Muscle of back (tissue), 11 donors: ENCODE data around the gene TP63. TPM values are rescaled to one million over a fixed set of nuclear protein-coding genes. Genes with fewer than 3 reads are reported as not detected.
A peak's percentile ranks its signal among the peaks of the same experiment; 100 is the strongest.

Experiments used
- DNase-seq, 3 donors: peaks; one replicate each; pipeline versions ENCODE4 v3.0.0 to v3.0.0-alpha.2; 2013
- polyA plus RNA-seq, 10 donors: library from polyadenylated mRNA; unstranded; fragments of 120-200 nt; gene quantifications; one replicate each; pipeline ENCODE4 v1.2.1, GENCODE V29; 2013; ENCODE audit not compliant: insufficient read length in 10 of 10

Gene TP63
- polyA plus RNA-seq, 10 donors, result 7.2 to 43.6 (median 14.8) TPM

DNA sequence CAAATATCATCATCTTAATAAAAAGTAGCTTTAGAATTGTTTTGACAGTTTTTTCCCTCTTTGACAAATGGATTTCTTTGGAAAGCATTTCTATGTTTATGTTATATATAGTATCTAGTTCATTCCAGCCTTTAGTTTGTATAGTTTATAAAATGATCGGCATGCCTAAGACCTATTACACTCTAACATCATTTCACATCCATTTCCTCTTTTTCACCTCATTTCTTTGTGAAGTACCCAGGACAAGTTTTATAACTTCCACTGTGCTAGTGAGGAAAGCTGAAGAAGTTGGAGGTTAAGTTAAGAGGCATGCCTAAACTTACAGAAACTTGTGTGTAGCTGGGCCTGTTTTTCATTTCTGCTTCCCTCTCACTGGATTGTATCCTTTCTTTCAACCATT lies 178.4 kb downstream of the TP63 start:
- no peak for DNase-seq

DNA sequence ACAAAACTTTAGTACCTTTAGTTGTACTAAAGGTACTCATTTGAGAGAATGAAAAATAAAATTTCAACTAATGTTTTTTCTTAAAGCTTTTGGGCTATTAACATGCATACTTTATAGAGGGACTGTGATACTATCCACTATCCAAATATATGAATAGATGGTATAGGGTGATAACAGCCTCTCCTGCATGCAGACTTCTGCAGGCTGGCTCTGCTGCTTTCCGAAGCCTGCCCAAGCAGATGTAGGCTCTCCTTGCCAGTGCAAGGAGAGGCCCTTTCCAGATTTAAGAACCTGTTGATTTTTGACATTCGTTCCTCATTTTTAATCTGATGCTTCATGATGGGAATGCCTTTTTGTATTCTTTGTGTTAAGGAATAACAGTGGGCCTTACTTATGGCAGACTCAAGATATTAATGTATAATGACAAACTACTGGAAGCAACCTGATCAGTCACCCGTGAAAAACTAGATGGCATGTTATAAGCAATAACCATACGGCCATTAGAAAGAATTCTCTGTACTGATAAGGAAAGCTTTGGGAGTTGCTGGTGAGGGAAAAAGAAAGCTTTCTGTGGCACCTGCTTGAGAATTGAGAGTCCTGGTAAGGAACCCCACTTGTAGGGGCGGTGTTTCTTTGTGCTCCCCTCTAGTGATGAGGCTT lies 181.7 kb downstream of the TP63 start:
- no peak for DNase-seq

DNA sequence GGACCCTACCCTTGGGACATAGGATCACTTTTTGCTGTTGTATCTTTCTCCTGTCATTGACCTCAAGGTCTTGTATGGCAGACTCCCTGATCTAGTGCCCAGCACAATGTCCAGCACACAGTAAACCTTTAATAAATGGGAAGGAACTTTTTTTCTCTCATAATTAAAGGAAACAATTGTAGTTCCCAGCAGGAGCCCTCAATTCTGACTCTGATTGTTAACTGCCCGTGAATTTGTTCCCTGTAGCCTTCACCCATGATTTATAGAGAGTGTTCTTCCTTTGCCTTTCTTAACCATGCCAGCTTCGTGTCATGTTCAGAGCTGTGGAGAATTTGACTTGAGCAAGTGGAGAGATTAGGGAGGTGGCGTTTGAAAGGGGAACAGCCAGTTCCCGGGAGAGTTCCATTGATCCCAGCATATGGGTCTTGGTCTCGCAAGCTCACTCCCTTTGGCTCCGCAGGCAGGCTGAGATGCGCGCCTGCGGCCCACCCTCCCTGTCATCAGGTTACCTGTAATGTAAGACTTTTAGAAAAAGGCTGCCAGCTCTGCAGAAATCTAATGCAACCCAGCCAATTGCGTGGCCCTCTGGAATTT lies 182.6 kb downstream of the TP63 start:
- no peak for DNase-seq

DNA sequence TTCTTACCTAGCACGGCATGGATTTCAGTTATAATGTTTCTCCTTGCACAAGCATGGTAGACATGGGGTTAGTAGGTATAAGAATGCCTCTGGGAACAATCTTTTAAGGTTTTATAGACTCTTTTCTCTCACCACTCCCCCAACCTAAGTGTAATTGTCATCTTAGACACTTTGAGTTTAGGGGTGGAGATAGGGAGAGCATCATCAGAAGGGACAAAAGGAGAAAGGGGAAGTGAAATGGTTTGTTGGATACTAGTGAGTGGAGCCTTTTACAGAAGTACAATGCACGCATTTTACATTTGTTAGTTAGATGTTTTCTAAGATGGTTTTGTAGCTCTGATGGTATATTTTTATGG lies 189.2 kb downstream of the TP63 start:
- no peak for DNase-seq

DNA sequence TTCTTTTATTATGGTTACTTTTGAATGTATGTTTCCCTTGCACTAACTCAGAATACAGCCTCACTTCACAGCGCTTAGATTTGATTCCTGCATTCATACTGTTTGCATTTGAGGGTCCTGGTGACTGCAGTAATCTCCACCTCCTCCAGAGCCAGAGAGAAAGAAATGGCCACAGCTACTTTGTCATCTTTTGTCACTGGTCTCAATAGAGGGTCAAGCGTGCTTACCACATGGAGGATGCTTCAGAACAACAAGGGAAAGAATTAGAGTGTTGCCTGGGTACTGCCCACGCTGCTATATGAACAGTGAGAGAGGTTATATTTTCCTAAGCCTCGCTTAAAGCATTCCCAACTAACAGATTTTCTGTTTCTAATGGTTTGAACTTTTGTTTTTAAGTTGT lies 190.1 kb downstream of the TP63 start:
- no peak for DNase-seq

DNA sequence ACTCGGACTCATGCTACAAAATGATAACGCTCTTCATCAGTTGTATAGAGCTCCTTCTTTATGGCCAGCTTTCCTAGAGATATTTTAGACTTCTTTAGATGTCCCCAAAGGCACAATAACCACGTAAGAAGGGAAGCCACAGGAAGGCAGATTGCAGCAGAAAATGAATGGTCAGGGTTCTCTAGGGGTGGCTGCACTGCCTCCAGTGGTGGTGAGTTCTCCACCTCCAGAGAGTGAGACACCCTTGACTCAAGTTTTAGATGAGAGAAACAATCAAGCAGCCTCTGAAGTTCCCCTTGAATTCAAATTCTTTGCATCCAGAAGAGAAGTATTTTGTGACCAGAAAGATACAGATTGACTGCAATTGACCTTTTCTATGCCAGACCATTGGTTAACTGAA lies 191.5 kb downstream of the TP63 start:
- DNase-seq, result no peak

DNA sequence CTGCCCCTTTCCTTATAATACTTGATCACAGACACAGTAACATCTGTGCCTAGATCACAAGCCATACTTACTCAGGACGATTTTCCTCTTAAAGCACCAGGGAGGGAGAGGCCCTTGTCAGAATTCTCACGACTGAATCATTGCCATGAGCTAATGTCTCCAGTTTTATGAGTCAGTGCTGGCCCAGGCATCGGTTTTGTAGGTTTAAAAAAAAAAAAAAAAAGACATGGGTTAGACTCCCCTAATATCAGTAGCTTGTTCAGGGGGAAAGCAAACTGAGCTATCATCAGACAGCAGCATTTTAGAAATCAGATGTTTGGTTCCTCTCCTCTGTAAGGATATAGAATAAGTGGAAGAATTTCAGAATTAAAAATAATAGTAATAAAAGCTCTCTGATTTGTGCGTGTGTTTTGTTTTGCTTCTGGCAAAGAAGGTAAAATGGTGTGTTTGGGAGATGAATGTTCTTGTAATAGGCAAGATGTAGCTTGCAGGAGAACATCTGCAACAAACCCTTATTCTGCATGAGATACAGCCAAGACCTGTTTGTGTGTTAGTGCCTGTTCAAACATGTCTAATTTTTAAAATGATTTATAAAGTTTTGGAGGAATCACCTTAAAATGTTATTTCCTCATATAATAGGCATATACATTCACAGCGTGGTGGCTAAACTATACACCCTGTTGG lies 193.6 kb downstream of the TP63 start:
- DNase-seq, result peak; percentile 62 to 78 (median 64)

DNA sequence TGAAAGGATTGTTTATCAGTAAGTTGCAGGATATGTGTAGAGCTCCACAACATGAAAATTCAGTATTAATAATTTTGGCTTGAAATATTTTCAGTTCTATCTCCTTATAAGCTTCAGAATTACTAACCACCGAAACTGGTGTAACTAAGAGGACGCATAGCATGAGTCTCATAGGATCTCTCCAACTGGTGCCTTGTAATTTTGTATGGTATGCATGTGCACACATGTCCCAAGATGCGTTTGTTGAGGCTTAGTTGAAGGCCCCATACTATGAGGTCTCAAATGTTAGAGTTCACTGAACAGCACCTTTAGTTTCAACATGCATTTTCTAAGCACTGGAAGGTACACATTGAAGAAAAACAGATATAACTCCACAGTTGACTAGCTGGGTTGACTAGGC lies 195.4 kb downstream of the TP63 start:
- no peak for DNase-seq

DNA sequence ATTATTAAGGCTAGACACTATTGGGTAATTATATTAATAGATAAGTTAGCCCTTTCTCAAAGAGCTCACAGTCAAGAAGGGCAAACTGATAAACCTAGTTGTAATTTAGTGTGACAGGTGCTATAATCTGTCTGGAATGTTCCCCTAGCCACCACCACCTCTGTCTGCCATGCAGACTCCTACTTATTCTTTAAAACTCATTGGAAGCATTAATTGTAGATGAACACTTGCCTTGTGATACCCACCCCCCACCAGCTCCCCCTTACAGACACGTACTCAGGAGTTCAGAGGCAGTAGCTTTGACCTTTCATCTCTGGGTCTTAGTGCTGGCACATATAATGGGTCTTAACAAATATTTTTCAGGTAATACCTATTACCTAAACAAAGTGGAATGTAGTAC lies 195.9 kb downstream of the TP63 start:
- DNase-seq, result no peak

DNA sequence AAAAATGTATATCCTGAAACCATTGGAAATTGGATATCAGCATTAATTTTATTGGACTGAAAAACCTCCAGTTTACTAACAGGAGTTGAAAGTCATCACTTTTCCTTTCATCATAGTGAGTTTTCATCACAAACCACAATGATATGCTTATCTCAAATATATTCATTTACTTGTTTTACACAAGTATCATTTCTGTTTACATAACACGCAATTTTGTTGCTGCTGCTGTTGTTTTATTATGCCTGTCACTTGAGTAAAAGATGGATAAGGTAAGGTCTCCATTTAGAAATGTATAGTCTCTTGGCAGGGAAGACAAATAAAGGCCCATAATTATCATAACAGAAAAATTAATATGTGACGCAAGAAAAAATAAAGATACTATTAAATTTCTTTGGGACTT lies 199.2 kb downstream of the TP63 start:
- no peak for DNase-seq

DNA sequence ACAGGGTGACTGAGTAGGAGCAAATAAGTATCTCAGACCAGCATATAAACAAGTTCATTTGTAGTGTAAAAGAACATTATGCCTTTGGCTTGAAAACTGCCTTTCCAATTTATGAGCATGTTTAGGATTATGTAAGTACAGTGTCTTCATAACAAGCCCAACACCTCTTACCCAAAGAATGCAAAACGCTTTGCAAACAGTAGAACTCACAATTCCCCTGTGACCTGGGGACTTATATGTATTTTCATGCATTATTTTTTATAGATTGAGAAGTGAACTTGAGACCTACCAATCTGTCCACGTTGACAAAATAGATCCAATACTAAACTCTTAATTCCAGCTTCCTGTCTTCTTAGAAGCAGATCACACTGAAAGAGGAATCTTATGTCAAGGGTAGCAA lies 202.1 kb downstream of the TP63 start:
- no peak for DNase-seq

DNA sequence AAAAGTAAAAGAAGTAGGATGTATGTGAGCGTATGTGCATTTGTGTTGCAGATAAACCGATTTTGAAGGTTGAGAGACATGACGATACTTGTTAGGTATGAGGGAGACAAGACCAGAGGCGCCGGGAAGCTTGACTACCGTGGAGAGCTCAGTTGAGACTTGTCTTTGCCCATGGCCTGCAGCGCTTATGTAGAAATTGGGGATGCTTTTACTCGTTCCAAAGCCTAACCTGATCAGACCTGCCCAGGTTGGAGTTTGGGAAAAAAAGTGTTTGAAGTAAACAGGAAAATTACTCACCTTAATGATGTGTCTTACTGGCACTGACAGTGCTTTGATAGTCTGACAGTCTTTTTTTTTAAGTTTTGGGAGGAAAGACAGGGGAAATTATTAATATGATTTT lies 202.8 kb downstream of the TP63 start:
- DNase-seq, result no peak

DNA sequence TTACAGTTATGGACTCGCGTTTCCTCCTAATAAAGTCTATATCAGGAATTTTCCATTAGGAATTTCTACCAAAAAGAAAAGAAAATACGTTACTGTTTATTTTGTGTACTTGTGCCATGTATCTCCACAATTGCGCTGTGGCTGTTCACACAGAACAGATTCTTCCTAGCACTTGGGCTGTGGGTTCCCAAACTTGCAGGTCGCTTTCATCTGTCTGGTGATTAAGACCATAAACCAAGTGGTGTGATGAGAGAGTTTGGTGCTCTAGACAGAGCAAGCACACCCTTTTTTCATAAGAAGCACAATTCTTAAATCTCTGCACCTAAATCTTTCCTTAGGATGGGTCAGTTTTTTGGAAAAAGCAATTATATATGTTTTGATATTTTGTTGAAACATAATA lies 203.3 kb downstream of the TP63 start:
- no peak for DNase-seq

DNA sequence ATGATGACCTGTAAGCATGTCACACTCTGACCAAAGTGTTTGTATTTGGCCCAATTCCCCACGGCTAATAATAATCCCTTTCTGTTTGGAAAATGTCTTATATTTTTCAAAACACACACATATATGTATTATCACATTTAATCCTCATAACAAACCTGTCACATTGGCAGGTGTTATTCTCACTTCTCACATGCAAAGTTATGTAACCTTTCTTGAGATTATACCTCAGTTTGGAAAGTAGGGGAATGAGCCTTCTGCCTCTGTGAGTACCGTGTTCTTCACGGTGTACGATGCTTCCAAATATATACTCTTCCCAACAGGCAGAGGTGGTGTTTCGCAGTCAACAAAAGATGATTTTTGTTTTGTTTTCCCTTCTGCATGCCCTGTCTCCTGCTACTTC lies 205.6 kb downstream of the TP63 start:
- no peak for DNase-seq

DNA sequence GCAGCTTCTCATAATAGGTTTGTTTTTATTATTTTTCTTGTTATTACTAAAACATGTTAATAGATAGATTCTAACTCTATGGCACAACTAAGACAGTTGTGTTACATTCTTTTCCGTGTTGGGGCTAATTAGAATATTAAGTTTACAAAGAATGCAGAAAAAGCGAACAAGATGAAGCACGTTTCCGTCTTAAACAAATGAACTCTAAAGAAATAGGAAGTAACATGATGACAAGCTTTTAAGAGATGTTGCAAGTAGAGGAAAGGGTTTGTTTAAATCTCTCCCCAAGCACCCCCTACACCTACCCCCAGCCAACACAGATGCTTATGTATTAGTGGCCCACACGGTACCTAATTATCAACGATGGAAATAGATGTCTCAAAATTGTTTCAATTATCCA lies 207.1 kb downstream of the TP63 start:
- DNase-seq, result no peak

DNA sequence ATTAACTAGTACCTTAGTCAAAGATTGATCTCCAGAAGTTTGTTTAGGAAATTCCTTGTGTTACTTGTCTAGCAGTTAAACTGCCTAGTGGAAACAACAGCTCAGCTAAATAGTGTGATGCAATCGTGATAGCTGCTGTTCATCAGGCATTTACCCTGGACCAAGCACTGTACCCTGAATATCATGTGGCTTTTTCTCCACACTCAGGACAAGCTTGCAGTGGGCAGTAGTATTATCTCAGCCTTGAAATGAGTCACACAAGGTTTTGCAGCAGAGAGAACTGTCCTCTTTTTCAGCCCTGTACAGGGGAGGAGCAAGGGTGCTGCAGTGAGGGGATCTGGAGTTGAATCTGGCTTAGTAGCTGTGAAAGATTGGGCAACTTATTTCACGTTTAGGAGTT lies 208.4 kb downstream of the TP63 start:
- peak in 1 of 3 donors; percentile 14 for DNase-seq

DNA sequence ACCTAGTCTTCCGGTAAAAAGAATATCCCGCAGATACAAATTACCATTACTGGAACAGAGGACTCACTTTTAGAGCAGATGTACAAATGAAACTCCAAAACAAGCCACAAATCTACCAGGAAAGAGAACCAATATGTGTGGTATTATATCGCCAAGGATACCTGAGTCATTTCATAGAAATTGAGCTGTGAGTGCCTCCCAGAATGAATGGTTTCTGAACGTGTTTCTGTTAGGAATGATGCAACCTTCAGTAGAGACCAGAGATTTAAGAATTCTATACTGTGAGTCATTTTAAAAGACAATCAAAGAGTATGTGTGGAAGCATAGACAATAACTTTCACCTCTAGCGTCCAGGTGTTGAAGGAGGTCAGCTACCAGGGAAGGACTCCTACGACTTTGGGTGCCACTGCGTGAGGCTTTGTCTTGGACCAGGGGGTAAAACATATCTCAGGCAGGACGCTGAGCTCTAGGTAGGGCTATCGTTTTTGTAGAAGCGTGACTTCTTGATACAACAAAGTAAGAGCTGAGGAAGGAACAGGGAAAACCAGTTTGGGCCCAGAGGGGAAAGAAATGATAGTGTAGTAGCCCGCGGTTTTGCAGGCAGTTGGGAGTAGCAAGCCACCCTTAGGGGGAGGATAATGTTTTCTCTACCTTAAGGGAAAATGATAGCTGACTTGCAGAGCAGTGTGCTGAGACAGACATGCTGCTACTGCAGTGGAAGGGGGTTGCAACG lies 210.4 kb downstream of the TP63 start:
- DNase-seq, result peak in 1 of 3 donors; percentile 62

DNA sequence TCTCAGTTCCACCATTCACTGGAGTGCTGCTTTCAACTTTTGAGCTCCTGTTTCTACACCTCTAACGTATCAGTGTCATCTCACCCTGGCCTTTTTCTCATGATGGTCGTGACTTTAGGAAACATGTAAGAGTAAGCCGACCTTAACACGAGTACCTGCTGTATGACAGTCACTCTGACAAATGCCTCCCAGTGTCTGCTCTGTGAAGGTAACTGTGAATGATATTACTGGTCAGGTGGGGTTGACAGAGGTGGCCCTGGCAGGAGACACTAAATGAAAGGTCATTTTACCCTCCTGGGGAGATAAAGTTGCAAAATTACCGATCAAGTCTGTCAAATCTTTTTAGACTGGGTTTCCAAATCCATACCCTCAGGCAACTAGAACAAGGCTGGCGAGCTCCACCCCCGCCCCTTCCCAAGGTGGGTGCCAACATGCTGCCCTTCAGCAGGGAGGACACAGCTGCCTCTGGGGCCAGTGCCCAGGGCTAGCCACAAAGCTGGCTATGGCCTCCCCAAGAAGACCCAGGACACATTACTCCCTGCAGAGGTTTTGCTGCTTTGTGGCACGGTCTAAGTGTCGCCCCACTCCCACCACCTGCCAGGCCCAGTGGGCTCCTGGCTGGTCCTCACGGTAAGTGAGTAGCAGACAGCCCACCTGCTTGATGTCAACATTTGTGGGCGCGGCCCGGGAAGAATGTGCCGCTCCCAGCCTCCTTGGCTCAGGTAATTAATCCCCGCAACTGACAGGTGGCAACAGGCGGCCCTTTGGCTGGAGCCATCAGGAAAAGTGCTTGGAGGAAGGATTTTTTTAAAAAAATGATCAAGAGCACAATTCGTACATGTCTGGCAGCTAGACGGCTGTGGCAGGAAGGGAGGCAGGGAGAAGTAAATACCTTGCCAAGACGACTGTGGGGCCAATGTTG lies 211.8 kb downstream of the TP63 start:
- DNase-seq, result no peak

DNA sequence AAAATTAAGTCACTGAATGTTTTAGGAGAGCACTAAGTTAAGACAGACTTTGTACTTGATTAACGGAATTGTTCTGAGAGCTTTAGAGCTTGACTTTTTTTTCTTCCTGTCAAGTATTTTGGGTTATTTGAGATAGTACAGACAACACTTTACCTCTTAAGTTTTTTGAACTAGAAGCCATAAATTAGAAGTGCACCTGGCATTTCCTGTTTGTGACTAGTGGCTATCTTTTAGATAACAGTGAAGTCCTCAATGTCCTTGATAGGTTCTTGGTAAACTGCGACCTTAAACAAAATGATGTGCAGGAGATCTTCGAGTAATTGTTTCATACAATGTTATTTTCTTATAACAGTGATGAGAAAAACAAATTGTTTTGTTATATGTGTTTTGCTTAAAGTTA lies 213.9 kb downstream of the TP63 start:
- DNase-seq, result no peak

DNA sequence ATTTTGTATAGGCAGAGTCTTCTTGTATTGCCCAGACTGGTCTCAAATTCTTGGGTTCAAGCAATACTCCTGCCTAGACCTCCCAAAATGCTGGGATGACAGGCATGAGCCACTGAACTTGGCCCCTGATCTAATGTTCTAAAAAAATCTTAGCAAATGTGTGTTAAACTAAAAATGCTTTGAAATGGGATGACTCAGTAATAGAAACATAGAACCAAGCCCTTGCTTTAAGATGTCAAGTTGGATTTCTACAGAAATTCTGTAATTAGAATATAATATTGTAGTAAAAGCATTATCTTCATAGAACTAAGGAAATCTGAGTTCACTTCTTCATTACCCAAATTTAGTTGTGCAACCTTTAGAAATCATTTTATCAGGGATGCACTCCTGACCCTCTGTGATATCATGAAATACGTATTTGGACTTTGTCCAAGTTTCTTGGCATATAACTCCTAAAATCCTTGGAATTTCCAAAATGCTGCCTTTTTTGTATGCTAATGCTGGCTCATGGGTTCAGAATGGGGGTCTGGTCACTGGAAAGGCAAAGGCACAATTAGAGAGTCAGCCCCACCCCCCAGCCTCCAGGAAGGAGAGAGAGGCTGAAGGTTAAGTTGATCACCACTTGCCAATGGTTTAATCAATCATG lies 217.3 kb downstream of the TP63 start:
- peak in 1 of 3 donors; percentile 21 for DNase-seq

DNA sequence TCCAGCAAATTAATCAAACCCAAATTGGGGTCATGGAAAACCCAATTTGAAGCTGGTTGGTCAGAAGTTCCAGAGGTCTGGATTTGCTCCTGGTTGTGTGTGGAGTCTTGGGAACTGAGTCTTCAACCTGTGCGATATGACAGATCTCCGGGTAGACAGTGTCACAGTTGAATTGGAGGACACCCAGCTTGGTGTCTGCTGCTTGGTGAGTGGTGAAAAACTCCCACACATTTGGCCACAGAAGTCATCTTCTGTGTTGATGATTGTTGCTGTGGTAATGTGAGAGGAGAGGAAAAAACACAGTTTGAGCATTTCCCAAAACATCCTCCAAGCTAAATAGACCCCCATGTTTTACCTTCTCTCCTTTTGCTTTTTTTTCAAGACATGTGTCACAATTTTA lies 218.1 kb downstream of the TP63 start:
- DNase-seq, result no peak
